ENCODE results near the gene PLEKHB1.
A peak's percentile ranks its signal among the peaks of the same experiment; 100 is the strongest.
"Not testable (repeated sequence)": the region's sequence is repeated elsewhere in the genome, so short reads cannot be mapped to it uniquely, and the experiment has no call there.

Gene PLEKHB1

DNA sequence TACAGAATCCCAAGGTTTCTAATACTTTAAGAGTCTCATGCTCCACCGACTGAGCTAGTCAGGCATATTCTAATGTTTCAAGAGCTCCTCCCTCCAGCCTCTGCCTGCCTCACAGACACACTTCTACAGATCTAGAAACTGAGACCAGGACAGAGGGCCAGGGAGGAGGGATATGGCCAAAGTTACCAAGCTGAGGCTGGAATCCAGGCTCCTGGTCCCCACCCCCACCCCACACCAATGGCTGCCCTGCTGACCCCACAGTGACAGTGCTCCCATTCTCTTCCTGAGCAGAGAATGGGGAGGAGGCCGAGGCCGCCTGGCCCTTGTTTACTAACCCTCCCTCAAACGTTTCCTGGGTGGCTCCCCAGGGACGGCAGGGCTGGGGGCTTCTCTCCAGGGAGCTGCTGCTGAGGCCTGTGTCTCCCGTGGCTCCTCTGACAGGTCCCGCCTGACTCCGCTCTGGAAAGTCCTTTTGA, 2.2 kb downstream of the PLEKHB1 start:
- DNase-seq: peak; percentile 56

DNA sequence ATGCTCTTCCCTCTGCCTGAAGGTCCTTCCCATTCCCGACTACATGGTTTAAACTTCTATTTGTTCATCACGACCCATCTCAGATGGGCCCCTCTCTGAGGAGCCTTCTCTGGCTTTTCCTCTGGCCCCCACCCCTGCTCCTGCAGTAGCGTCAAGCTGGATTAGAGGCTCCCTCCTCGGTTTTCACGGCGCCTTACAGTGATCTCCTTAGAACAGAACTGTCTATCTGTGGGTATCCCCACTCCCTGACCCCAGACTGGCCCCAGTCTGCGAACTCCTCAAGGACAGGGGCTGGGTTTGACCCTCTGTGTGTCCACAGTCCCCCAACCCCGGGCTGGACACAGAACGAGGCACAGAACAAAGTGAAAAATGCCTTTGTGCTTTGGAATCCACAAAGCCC, 2.8 kb downstream of the PLEKHB1 start:
- no peak for DNase-seq

- DNase-seq: no peak
Observed at GRCh38 chr11:73650400-73650799, 4.0 kb downstream of the PLEKHB1 start.

GRCh38 chr11:73651252-73651651, 4.9 kb downstream of the PLEKHB1 start:
- no peak for DNase-seq

GRCh38 chr11:73651661-73652045, 5.3 kb downstream of the PLEKHB1 start:
- DNase-seq: no peak

GRCh38 chr11:73652046-73652730, 5.8 kb downstream of the PLEKHB1 start:
- DNase-seq: peak; percentile 68

- peak; percentile 59 for DNase-seq
Observed at GRCh38 chr11:73652856-73653559, 6.6 kb downstream of the PLEKHB1 start.

- no peak for DNase-seq
Observed at GRCh38 chr11:73653996-73654395, 7.6 kb downstream of the PLEKHB1 start.

GRCh38 chr11:73654482-73655021, 8.2 kb downstream of the PLEKHB1 start:
- no peak for DNase-seq

DNA sequence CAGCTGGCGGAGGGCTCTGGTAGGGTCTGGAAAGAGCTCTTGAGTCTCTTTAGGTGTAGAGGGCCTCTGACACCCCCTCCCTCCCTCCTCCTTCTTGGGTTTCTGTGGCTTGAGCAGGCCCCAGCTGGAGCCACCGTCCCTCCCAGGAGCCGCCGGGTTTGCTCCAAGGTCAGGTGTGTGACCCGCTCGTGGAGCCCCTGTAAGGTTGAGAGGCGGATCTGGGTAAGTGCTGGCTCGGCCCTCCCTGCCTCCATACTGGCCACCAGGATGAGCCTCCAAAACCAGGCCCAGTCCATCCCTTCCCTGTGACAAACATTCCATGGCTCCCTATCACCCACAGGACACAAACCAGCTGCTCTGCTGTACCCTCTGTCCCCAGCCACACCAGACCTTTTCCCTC, 9.3 kb downstream of the PLEKHB1 start:
- DNase-seq: no peak

GRCh38 chr11:73656985-73657384, 10.6 kb downstream of the PLEKHB1 start:
- DNase-seq: no peak

DNA sequence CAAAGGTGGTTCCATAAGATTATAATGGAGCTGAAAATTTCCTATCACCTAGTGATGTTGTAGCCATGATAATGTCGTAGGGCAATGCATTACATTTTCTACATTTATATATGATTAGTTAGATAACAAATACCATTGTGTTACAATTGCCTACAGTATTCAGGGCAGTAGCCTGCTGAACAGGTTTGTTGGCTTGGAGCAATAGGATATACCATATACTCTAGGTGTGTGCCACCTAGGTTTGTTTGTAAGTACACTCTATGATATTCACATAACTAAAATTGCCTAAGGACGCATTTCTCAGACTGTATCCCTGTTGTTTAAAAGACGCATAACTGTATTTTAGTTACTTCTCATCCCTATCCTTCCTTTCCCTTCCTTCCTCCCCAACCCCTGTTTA, 13.6 kb downstream of the PLEKHB1 start:
- DNase-seq: no peak

DNA sequence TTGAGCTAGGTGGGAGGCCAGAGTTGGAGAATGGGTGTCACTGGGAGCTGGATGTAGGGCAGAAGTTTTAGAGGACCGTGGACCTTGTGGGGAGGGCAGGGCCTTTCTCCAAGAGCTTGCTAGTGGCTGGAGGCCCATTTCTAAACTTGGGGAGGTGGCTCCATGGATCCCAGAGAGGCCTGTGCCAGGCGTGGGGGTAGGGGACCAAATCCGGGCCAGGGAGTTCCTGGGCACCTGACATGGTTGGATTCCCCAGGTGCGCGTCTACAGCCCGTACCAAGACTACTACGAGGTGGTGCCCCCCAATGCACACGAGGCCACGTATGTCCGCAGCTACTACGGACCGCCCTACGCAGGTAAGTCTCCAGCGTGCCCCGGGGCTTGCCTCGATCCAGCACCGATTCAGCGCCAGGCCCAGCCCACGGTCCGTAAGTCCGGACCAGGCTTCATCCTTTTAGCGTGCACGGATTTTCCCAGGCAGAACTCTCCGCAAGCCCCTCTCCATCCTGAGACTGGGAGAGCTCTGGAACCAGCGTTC, 14.2 kb downstream of the PLEKHB1 start:
- DNase-seq: no peak

DNA sequence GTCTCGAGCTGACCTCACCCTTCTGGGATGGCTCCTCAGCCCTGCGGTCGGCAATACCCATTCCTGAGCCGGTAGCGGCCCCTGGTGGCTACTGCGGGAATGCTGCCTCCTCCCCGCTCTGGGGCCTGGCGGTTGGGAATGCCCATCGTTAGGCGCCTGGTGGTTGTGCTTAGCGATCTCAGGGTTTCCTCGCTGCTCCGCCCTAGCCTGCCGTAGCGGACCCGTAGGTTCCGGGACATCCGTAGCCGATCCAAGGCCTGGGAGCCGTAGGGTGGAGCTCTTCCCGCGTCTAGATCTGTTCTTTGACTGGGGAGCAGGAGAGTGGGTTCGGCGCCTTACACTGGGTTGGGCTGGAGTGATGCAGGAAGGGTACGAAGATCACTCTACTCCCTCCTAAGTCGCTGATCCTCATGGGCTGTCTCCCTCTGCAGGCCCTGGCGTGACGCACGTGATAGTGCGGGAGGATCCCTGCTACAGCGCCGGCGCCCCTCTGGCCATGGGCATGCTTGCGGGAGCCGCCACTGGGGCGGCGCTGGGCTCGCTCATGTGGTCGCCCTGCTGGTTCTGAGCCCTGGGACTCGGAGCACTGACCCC, 14.8 kb downstream of the PLEKHB1 start:
- DNase-seq: peak; percentile 90

- no peak for DNase-seq
Observed at GRCh38 chr11:73662445-73663157, 16.2 kb downstream of the PLEKHB1 start.

GRCh38 chr11:73663604-73664495, 17.5 kb downstream of the PLEKHB1 start:
- DNase-seq: no peak

DNA sequence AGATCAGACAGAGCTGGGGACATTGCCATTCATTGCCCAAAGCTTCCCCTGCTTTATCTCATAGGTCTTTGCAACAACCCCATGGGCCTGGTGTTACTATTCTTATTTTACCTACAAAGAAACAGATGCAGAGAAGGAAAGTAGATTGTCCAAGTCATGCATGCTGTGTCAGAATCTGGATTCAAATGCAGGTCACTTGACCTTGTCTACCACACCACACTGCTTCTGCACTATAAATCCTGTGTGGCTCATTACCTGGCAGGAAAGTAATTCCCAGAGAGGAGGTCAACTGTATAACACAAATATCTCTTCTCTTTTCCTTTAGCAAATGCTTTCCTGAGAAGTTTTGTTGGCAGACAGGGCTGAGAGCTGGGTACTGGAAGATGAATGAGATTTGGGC, 18.5 kb downstream of the PLEKHB1 start:
- no peak for DNase-seq

- no peak for DNase-seq
Observed at GRCh38 chr11:73667891-73668290, 21.5 kb downstream of the PLEKHB1 start.

- DNase-seq: no peak
Observed at GRCh38 chr11:73670808-73671207, 24.4 kb downstream of the PLEKHB1 start.

DNA sequence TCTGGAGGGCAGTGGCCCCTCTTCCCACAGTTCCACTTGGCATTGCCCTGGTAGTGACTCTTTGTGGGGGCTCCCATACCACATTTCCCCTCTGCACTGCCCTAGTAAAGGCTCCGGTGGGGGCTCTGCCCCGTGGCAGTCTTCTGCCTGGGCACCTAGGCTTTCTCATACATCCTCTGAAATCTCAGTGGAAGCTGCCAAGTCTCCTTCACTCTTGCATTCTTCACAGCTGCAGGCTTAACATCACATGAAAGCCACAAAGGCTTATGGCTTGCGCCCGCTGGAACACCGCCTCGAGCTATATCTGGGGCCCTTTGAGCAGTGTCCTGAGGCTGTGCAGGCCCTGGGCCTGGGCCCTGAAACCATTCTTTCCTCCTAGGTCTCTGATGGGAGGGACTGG, 25.3 kb downstream of the PLEKHB1 start:
- no peak for DNase-seq

- DNase-seq: not testable (repeated sequence)
Observed at GRCh38 chr11:73676552-73676951, 30.2 kb downstream of the PLEKHB1 start.

DNA sequence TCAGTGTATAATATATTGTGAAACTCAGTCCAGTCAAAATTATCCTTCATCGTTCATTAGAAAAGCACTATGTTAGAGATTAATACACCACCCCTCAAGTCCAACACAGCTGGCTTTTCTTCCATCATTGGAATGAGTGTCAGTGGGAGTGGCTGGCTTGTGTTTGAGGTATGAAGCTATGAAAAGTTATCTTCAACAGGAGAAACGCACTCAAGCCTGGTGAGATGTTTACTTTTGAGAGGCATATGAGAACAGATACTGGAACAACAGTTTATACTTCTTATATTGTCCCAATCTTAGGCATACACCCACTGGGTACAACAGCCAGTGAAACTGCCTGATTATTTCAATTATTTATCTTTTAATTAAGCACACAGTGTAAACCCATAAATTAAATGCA, 34.3 kb downstream of the PLEKHB1 start:
- DNase-seq: no peak

Measured in NCI-H69 (cell line).